ENCODE results near the gene CAMK2G.
A peak's percentile ranks its signal among the peaks of the same experiment; 100 is the strongest.
"Not testable (repeated sequence)": the region's sequence is repeated elsewhere in the genome, so short reads cannot be mapped to it uniquely, and the experiment has no call there.

CAMK2G gene

DNA sequence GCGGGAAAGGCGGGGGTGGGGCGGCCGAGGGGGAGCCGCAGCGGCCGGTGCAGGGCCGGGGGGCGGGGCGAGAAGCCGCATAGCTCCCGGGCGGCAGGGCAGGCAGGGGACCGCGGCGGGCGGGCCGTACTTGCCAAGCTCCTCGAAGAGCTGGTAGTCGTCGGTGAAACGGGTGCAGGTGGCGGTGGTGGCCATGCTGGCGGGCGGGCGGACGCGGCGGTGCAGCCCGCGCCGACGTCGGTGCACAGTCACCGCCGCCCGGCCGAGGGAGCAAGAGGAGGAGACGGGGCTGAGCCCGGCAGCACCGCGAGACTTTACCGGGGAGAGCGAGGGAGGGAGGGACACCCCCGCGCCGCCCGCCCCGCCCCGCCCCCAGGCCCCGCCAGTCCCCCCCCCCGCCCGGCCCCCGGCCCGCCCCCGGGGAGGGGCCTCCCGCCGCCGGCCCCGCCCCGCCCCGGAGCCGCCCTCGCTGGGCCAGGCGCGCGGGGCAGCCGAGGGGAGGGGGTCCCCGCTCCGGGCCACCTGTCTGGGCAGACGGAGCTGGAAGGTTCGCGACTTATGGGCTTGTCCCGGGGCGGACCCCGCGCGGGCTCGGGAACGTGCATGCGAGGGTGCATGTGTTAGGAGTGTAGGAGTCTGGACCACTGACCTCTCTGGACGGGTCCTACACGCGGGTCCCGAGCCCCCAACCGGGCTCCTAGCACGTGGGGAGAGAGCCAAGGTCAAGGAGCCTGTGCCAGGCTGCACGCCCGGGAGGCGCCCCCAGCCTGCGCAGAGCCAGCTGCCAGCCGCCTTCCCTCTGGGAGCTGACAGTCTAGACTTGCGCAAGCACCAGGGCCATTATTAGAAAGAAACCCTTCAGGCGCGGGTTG lies at the start of gene CAMK2G:
CAMK2G (minus strand) TSS at position 289 of the 872 bp plus-strand sequence; CDS start at position 195, 94 bp downstream.
- DNase-seq: peak; percentile 72

DNA sequence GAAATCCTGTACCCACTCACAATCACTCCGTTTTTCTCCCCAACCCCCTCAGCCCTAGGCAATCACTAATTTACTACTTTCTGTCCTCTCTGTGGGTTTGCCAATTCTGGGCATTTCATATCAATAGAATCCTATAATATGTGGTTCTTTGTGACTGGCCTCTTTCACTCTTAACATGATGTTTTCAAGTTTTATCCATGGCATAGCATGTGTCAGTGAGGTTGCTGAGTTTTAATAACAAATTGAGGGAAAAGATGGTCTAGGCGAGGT lies 48.4 kb upstream of the CAMK2G start:
- no peak for DNase-seq

- no peak for DNase-seq
Measured at GRCh38 chr10:73922007-73922863, 47.9 kb upstream of the CAMK2G start.

- DNase-seq: no peak
Measured at GRCh38 chr10:73920089-73920488, 45.7 kb upstream of the CAMK2G start.

DNA sequence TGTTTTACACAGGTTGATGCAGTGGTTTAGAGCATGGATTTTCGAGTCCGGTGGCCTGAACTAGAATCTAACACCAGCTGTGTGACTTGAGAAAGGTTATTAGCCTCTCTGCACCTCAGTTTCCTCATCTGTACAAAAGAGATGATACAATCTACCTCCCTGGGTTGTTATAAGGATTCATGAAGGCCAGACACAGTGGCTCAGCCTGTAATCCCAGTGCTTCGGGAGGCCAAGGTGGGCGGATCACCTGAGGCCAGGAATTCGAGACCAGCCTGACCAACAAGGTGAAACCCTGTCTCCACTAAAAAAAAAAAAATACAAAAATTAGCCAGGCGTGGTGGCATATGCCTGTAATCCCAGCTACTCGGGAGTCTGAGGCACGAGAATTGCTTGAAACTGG lies 45.1 kb upstream of the CAMK2G start:
- not testable (repeated sequence) for DNase-seq

DNA sequence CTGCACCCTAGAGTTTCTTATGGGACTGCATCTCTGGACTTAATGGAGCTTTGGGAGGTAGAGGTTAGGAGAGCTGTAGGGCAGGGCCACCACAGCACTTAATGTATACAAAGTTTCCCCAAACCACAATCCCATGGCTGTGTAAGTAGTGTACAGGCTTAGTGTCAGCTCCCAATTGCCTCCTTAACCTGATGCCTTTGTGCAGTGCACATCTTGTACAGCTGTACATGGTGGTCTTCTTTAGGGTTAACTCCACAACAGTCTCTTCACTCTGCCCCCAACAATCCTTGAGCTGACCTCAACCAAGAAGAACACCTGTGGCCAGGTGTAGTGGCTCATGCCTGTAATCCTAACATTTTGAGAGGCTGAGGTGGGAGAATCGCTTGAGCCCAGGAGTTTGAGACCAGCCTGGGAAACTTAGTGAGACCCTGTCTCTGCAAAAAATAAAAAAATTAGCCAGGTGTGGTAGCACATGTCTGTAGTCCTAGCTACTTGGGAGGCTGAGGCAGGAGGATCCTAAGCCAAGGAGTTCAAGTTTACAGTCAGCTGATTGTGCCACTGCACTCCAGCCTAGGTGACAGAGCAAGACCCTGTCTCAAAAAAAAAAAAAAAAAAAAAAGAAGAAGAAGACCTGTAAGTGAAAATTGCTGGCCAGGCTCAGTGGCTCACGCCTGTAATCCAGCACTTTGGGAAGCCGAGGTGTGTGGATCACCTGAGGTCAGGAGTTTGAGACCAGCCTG lies 43.4 kb upstream of the CAMK2G start:
- DNase-seq: no peak

DNA sequence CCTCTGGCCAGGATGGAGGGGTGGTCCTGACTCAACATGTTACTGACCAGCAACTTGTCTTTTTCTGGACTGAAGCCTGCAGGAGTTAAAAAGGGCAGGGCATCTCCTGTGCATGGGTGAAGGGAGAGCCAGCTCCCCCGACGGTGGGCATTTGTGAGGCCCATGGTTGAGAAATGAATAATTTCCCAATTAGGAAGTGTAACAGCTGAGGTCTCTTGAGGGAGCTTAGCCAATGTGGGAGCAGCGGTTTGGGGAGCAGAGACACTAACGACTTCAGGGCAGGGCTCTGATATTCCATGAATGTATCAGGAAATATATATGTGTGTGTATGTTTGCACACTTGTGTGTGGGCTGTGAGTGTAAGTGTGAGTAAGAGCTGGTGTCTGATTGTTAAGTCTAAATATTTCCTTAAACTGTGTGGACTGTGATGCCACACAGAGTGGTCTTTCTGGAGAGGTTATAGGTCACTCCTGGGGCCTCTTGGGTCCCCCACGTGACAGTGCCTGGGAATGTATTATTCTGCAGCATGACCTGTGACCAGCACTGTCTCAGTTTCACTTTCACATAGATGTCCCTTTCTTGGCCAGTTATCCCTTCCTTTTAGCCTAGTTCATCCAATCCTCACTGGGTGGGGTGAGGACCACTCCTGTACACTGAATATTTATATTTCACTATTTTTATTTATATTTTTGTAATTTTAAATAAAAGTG lies 42.6 kb upstream of the CAMK2G start:
- no peak for DNase-seq

DNA sequence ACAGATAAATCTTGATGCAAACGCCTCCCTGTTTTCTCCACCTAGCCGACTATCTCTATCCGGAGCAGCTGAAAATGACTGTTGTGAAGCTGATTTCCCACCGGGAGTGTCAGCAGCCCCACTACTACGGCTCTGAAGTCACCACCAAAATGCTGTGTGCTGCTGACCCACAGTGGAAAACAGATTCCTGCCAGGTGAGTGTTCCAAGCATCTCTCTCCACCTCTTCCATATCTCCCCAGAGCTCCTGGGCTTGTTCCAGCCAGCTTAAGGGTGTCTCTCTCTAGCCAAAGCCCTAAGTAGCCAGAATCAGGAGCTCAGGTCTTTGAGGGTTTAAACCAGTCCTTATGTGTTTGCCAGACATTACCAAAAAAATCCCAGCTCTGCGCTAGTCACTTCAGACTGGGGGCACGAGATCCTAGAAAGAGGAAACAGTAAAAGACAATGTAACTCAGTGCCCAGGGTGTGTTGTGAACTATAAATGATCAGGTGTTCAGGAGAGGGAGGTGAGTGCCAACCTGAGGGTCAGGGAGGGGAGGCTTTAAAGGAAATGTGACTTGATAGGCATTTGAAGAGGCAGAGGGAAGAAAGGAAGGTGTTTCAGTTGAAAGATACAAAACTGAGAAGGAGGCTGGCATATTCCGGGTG lies 41.0 kb upstream of the CAMK2G start:
- no peak for DNase-seq

DNA sequence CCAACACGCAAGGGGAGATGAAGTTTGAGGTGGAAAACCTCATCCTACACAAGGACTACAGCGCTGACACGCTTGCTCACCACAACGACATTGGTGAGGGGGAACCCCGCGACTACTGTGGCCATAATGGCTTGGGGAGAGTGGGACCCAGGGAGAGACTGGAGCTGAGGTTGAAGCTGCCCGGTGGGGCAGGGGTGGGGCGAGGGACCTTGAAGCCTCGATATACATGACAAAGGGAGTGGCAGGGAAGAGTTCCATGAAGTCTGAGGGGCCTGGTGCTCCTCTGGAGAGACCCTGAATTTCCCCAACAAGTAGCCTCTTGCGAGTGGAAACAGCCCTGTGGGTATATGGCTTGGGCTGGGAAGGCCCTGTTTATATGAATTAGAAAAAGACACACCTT lies 39.7 kb upstream of the CAMK2G start:
- DNase-seq: no peak

GRCh38 chr10:73911553-73912004 lies 37.2 kb upstream of the CAMK2G start:
- no peak for DNase-seq

DNA sequence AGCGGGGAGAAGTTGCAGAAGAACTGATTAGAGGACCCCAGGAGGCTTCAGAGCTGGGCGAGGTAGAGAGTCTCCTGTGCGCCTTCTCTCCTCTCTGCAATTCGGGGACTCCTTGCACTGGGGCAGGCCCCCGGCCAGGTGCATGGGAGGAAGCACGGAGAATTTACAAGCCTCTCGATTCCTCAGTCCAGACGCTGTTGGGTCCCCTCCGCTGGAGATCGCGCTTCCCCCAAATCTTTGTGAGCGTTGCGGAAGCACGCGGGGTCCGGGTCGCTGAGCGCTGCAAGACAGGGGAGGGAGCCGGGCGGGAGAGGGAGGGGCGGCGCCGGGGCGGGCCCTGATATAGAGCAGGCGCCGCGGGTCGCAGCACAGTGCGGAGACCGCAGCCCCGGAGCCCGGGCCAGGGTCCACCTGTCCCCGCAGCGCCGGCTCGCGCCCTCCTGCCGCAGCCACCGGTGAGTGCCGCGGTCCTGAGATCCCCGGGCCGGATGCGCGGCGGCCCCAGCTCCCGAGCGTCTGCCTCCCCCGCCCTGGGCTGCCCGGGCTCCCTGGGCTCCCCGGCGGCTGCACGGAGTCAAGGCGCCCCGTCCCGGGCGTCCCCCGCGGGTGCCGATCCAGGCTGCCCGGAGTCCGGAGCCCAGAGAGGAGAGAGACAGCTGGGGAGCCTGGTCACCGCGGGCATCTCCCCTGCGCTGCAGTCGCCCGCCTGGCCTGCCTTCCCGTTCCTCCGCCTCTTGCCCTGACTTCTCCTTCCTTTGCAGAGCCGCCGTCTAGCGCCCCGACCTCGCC lies 36.6 kb upstream of the CAMK2G start, which contains the start of gene PLAU:
PLAU (plus strand) TSS at position 369 of the 789 bp plus-strand sequence. CDS start 424 bp downstream, outside the sequence.
- DNase-seq: peak; percentile 44

DNA sequence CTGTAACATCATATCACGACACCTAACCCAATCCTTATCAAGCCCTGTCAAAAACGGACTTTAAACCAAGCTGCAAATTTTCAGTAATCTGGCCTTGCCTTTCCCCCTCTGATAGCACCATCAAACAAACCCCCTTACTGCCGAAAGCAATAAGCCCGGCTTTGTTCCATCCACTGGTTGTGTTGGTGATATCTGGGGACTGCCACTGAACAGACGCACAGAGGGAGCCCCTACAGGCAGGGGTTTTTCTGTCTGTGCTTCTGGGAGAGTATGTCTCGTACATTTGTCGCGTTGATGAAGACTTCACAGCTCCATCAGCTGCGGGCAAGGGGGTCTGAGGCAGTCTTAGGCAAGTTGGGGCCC lies 36.0 kb upstream of the CAMK2G start:
- no peak for DNase-seq

DNA sequence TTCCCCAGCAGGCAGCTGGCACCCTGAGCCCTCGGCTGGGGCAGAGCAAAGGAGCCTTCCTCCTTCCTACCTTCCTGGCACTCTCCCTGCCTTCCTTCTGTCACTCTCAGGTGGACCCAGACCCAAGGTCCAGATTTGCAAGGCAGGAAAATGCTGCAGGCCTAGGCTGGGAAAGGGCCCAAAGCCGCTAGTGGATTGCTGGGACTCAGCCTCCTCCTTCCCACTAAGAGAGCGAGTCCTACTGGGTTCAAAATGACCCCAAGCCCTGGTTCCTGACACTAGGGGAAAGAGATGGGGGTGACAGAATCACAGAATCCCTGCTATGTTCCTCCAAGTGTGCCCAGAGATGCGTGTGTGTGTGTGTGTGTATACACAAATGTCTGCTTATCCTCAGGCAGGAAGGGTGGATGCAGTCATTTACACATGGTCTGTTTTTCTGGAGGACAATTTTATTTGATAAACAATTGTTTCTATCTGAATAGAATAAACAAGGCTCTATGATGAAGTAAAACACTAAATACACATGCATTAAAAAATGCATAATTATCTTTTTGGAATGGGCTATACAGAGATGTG lies 35.3 kb upstream of the CAMK2G start:
- no peak for DNase-seq

DNA sequence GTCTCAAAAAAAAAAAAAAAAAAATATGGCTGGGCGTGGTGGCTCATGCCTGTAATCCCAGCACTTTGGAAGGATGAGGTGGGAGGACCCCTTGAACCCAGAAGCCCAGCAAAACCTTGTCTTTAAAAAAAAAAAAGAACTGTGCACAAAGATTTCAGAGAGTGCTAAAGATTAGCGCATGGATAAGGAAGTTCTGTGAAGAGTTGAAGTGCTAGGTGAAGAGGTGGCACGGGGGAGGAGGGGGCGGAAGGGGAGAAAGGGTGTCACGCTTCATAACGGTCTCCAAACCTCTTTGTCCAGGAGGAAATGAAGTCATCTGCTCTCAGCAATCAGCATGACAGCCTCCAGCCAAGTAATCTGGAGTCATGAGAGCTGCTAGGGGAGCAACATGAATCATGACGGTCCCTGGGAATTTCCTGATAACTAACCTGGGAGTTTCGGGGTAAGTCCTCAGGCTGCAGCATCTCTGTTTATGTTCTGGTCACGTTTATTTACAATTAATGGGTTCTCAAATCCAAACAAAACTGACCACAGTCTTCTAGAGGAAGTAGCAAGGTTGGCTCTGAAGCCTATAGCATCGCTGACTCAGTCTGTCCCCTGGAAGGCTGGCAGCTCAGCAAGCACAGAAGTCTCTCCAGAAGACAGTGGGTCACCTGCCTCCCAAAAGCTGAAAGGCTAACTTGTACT lies 34.6 kb upstream of the CAMK2G start:
- no peak for DNase-seq

DNA sequence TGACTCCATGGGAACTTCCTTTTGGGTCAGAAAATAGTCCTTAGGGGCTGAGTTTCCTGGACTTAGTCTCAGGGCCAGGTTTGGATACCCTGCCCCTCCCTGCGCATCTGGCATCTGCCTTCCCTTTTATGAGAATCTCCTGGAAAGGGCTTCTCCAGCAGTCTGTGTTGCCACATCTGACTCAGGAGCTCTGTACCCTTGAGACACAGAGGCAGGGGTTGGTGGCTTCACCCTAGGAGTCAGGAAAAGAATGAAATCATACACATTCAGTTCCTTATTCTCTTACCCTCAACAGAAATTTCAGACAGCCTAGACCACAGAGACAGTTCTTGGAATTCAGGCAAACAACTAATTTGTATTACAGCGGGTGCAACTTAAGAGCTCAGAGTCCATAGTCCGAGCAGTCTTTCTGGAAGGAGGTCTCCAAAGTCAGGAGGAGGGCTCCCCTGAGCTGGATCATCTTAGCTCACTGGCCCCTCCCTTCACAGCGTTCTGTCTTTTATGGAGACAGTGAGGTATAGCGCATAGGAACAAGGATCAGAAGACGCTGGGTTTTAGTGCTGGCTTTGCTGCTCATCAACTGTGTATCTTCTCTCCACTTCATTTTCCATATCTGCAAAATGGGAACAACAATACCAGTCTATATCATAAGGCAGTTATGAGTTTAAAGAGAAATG lies 33.6 kb upstream of the CAMK2G start:
- no peak for DNase-seq

- DNase-seq: peak; percentile 39
Measured at GRCh38 chr10:73906524-73907447, 32.4 kb upstream of the CAMK2G start.

- DNase-seq: no peak
Measured at GRCh38 chr10:73905256-73906020, 31.1 kb upstream of the CAMK2G start.

DNA sequence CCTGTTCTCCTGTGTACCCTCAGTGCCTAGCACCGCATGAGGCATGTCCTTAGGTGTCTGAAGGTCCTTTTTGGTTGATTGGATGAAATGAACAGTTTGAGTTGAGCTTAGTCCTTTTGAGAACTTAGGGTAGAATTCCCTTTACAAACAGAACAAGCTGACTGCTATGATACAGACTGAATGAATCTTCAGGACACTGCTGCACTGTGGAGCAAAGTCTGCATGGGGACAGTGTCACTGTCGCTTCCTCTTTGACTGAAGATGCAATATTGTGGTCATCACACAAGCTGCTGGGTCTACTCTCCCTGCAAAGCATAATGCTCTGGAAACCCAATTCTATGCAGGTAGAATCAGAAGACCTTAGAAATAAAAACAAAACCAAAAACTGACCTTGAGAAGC lies 28.0 kb upstream of the CAMK2G start:
- DNase-seq: no peak
